OCI-LY1 (cell line): ENCODE measurements around the gene CSNK2A1.

ENCODE experiments used
- EZH2 ChIP-seq: fragments of 200-600 bp; sonication (generic), shearing (Covaris generic); IDR thresholded peaks from 2 replicates; pipeline ENCODE4 v1.8.0; 2017; ENCODE audit warnings: borderline replicate concordance, mixed run types, mild to moderate bottlenecking, antibody characterized with exemption, low read length, moderate library complexity, mixed read lengths
- TF ChIP-seq, protein P1 (sequence below): fragments of 200-600 bp; sonication (generic), shearing (Covaris generic); IDR thresholded peaks from 2 replicates; pipeline ENCODE4 v1.5.1; 2017; ENCODE audit warnings: mild to moderate bottlenecking, antibody characterized with exemption, low read length, moderate library complexity, mixed read lengths

- TF ChIP-seq, protein P1, sequence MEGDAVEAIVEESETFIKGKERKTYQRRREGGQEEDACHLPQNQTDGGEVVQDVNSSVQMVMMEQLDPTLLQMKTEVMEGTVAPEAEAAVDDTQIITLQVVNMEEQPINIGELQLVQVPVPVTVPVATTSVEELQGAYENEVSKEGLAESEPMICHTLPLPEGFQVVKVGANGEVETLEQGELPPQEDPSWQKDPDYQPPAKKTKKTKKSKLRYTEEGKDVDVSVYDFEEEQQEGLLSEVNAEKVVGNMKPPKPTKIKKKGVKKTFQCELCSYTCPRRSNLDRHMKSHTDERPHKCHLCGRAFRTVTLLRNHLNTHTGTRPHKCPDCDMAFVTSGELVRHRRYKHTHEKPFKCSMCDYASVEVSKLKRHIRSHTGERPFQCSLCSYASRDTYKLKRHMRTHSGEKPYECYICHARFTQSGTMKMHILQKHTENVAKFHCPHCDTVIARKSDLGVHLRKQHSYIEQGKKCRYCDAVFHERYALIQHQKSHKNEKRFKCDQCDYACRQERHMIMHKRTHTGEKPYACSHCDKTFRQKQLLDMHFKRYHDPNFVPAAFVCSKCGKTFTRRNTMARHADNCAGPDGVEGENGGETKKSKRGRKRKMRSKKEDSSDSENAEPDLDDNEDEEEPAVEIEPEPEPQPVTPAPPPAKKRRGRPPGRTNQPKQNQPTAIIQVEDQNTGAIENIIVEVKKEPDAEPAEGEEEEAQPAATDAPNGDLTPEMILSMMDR, result no peak
- TF ChIP-seq EZH2, result no peak
Observed at GRCh38 chr20:562232-562897, 18.8 kb upstream of the CSNK2A1 start.
